H9 (cell line): ENCODE results near the gene SRRT. TPM values are rescaled to one million over a fixed set of nuclear protein-coding genes. Genes with fewer than 3 reads are reported as not detected.

Source experiments
- DNase-seq: peaks from one replicate; pipeline ENCODE4 v3.0.0-alpha.2; 2017
- H2AFZ ChIP-seq: one replicate; pipeline ENCODE4 v1.6.1; 2013; ENCODE audit warnings: mild to moderate bottlenecking, low read length, control low read depth, moderate library complexity
- H2AK5ac ChIP-seq: 2 replicates; pipeline ENCODE4 v1.6.1; 2013; ENCODE audit warnings: low read length, control low read depth, mixed read lengths; ENCODE audit not compliant: insufficient read length
- H2BK120ac ChIP-seq: one replicate; pipeline ENCODE4 v1.6.1; 2013; ENCODE audit warnings: low read depth, mild to moderate bottlenecking, low read length, control low read depth, inconsistent platforms; ENCODE audit not compliant: poor library complexity, severe bottlenecking
- H2BK12ac ChIP-seq: 2 replicates; pipeline ENCODE4 v1.6.1; 2013; ENCODE audit warnings: low read length, control low read depth, mixed read lengths, low read depth; ENCODE audit not compliant: insufficient read length
- H2BK15ac ChIP-seq: 2 replicates; pipeline ENCODE4 v1.6.1; 2013; ENCODE audit warnings: low read depth, low read length, control low read depth
- H2BK20ac ChIP-seq: one replicate; pipeline ENCODE4 v1.6.1; 2013; ENCODE audit warnings: low read depth, mild to moderate bottlenecking, low read length, control low read depth, inconsistent platforms; ENCODE audit not compliant: poor library complexity, severe bottlenecking
- H2BK5ac ChIP-seq: 2 replicates; pipeline ENCODE4 v1.6.1; 2013; ENCODE audit warnings: low read length, control low read depth, mixed read lengths; ENCODE audit not compliant: insufficient read length
- H3K14ac ChIP-seq: 2 replicates; pipeline ENCODE4 v1.6.1; 2013; ENCODE audit warnings: low read length, control low read depth; ENCODE audit not compliant: insufficient read depth
- H3K18ac ChIP-seq: 2 replicates; pipeline ENCODE4 v1.6.1; 2013; ENCODE audit warnings: low read depth, mild to moderate bottlenecking, mixed read lengths, low read length, control low read depth; ENCODE audit not compliant: insufficient read length
- H3K23ac ChIP-seq: 2 replicates; pipeline ENCODE4 v1.6.1; 2013; ENCODE audit warnings: low read length, control low read depth, mixed read lengths, low read depth; ENCODE audit not compliant: insufficient read length
- H3K23me2 ChIP-seq: 2 replicates; pipeline ENCODE4 v1.6.1; 2013; ENCODE audit warnings: low read depth, mild to moderate bottlenecking, mixed read lengths, low read length, control low read depth; ENCODE audit not compliant: insufficient read length, poor library complexity, severe bottlenecking
- H3K27ac ChIP-seq: 2 replicates; pipeline ENCODE4 v1.5.1; 2013; ENCODE audit warnings: low read length, control low read depth, mixed read lengths, low read depth; ENCODE audit not compliant: insufficient read length
- H3K27me3 ChIP-seq: 2 replicates; pipeline ENCODE4 v1.6.1; 2013; ENCODE audit warnings: low read length, control low read depth, inconsistent platforms; ENCODE audit not compliant: insufficient read depth
- H3K4ac ChIP-seq: 2 replicates; pipeline ENCODE4 v1.6.1; 2013; ENCODE audit warnings: low read depth, mild to moderate bottlenecking, control low read depth, inconsistent platforms, low read length, moderate library complexity
- H3K4me1 ChIP-seq: 2 replicates; pipeline ENCODE4 v1.6.1; 2013; ENCODE audit warnings: low read length, control low read depth, inconsistent platforms; ENCODE audit not compliant: insufficient read depth
- H3K4me2 ChIP-seq: 2 replicates; pipeline ENCODE4 v1.6.1; 2013; ENCODE audit warnings: low read length, control low read depth, mixed read lengths; ENCODE audit not compliant: insufficient read length, insufficient read depth
- H3K56ac ChIP-seq: 2 replicates; pipeline ENCODE4 v1.6.1; 2013; ENCODE audit warnings: low read depth, mild to moderate bottlenecking, mixed read lengths, low read length, control low read depth; ENCODE audit not compliant: insufficient read length
- H3K79me1 ChIP-seq: 2 replicates; pipeline ENCODE4 v1.6.1; 2013; ENCODE audit warnings: low read depth, mild to moderate bottlenecking, moderate library complexity, low read length, control low read depth, inconsistent platforms; ENCODE audit not compliant: insufficient read depth, poor library complexity, severe bottlenecking
- H3K79me2 ChIP-seq: 2 replicates; pipeline ENCODE4 v1.6.1; 2013; ENCODE audit warnings: low read length, control low read depth, inconsistent platforms; ENCODE audit not compliant: insufficient read depth
- H3K9ac ChIP-seq: 2 replicates; pipeline ENCODE4 v1.6.1; 2013; ENCODE audit warnings: low read length, control low read depth, mixed read lengths; ENCODE audit not compliant: insufficient read length; ENCODE audit errors: extremely low read depth
- H3K9me3 ChIP-seq: one replicate; pipeline ENCODE4 v1.6.1; 2013; ENCODE audit warnings: low read depth, low read length, inconsistent platforms; ENCODE audit not compliant: control insufficient read depth
- H3T11ph ChIP-seq: one replicate; pipeline ENCODE4 v1.6.1; 2013; ENCODE audit warnings: mild to moderate bottlenecking, low read length, control low read depth, inconsistent platforms
- H4K20me1 ChIP-seq: one replicate; pipeline ENCODE4 v1.6.1; 2013; ENCODE audit not compliant: control insufficient read depth, insufficient read length, insufficient read depth
- H4K5ac ChIP-seq: 2 replicates; pipeline ENCODE4 v1.6.1; 2013; ENCODE audit warnings: low read depth, mild to moderate bottlenecking, mixed read lengths, low read length, control low read depth; ENCODE audit not compliant: insufficient read length
- H4K8ac ChIP-seq: replicated peaks from 2 replicates; pipeline ENCODE4 v1.6.1; 2013; ENCODE audit warnings: low read length, control low read depth, mixed read lengths, low read depth; ENCODE audit not compliant: insufficient read length
- H4K91ac ChIP-seq: 2 replicates; pipeline ENCODE4 v1.6.1; 2013; ENCODE audit warnings: low read depth, mild to moderate bottlenecking, moderate library complexity, mixed read lengths, low read length, control low read depth; ENCODE audit not compliant: insufficient read length
- H3K27ac Mint-ChIP-seq, 3 experiments: 2 replicates in 2 of 3; 3 replicates in 1 of 3; pipeline ENCODE4 v1.8.0; 2020 to 2021; ENCODE audit warnings: mixed read lengths in 3 of 3, mild to moderate bottlenecking in 1 of 3, moderate library complexity in 1 of 3
- H3K27me3 Mint-ChIP-seq: 2 replicates; pipeline ENCODE4 v1.8.0; 2021; ENCODE audit warnings: low read depth, mild to moderate bottlenecking, moderate library complexity, mixed read lengths
- H3K36me3 Mint-ChIP-seq, 3 experiments: 2 replicates in 2 of 3; 3 replicates in 1 of 3; pipeline ENCODE4 v1.8.0; 2020 to 2021; ENCODE audit warnings: low read depth in 3 of 3, mixed read lengths in 3 of 3; ENCODE audit not compliant: insufficient read depth in 1 of 3
- H3K4me1 Mint-ChIP-seq, 2 experiments: 2 replicates each; pipeline ENCODE4 v1.8.0; 2020; ENCODE audit warnings: mixed read lengths in 2 of 2
- H3K4me3 Mint-ChIP-seq, 2 experiments: 2 replicates in 1 of 2; 3 replicates in 1 of 2; pipeline ENCODE4 v1.8.0; 2020 to 2021; ENCODE audit warnings: mild to moderate bottlenecking in 2 of 2, mixed read lengths in 2 of 2, moderate library complexity in 1 of 2
- H3K9me3 Mint-ChIP-seq, 2 experiments: 2 replicates in 1 of 2; 3 replicates in 1 of 2; pipeline ENCODE4 v1.8.0; 2020; ENCODE audit warnings: mild to moderate bottlenecking in 2 of 2, mixed read lengths in 2 of 2, moderate library complexity in 1 of 2
- WGBS: extraction: QIAGEN DNeasy Blood & Tissue Kit; methylation state at CpG from one replicate; pipeline ENCODE4 v1.1.7; 2013; ENCODE audit warnings: missing lambda C conversion rate, low lambda C conversion rate, mixed read lengths; ENCODE audit not compliant: insufficient read length; ENCODE audit errors: extremely low coverage; 5-methylcytosine and 5-hydroxymethylcytosine counted together
- total RNA-seq: library from RNA; stranded (reverse); gene quantifications from 2 replicates; pipeline ENCODE4 v1.2.1, GENCODE V29; 2021
- TF ChIP-seq, protein P1 (sequence below): fragments of 200-600 bp; sonication (generic); conservative IDR thresholded peaks from 3 replicates; pipeline ENCODE4 v1.8.0; 2021; ENCODE audit warnings: antibody characterized with exemption, mild to moderate bottlenecking

The SRRT gene
- total RNA-seq, 1 experiment from 2014 or later, result 373 TPM

DNA sequence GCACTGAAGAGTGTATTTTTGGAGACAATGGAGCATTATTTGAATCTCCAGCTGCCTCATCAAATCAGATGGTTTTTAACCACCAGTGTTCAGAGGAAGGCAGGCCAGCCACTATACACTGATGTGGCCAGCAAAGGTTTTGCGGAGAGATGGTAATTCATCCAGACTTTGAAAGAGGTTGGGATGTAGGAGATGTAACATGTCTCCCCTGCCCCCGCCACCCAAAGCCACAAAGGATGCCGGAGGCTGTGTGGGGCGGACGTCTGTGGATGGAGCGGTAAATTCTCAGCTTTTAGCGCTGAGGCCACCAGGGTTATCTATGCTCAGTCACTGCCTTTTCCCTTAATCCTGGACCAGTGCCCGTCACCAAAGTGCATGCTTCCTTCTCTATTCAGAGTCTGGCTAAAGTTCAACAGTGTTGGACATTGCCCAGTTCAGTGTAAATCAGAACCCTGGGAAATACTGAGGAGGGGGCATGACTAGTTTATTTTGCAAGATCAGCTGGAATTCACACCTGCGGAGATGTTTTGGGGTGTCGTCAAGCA, 11.4 kb upstream of the SRRT start:
- Histone ChIP-seq H3K4ac (no peak overlapping the region), H3K27me3 (no peaks in the 10 kb centered on the region), H3K18ac (no peak overlapping the region), H2AFZ (no peak overlapping the region), H2BK12ac (no peak overlapping the region), H3K9ac (no peak overlapping the region), H3K23me2 (peaks cover 8% of the 10 kb centered on the region), H3K27ac (no peak overlapping the region), H3K23ac (no peak overlapping the region), H4K91ac (no peak overlapping the region), H4K20me1 (no peaks in the 10 kb centered on the region), H3K14ac (no peak overlapping the region), H4K8ac (no peak overlapping the region), H2AK5ac (no peak overlapping the region), H2BK20ac (no peak overlapping the region), H2BK5ac (no peak overlapping the region), H4K5ac (no peak overlapping the region), H3K79me1 (peaks cover 3% of the 10 kb centered on the region), H2BK15ac (no peak overlapping the region), H2BK120ac (no peak overlapping the region), H3K9me3 (no peaks in the 10 kb centered on the region), H3K56ac (no peak overlapping the region), H3T11ph (no peak overlapping the region), H3K4me1 (no peaks in the 10 kb centered on the region; the same call in 1 of the 2 replicates), H3K4me2 (no peak overlapping the region), H3K79me2 (peaks cover 3% of the 10 kb centered on the region; the same call in 1 of the 2 replicates)
- WGBS, result no CpG with 5 or more reads among the region's 10 CpGs
- H3K27ac Mint-ChIP-seq, result no peak overlapping the region
- H3K36me3 Mint-ChIP-seq, result peaks cover 23 to 50% (median 34%) of the 10 kb centered on the region in 3 experiments; a peak in 6 of 7 replicates
- no peak overlapping the region for H3K4me3 Mint-ChIP-seq
- no peaks in the 10 kb centered on the region for H3K27me3 Mint-ChIP-seq
- H3K9me3 Mint-ChIP-seq, result no peaks in the 10 kb centered on the region; a peak in 1 of 5 replicates
- no peak for DNase-seq
- TF ChIP-seq, protein P1, sequence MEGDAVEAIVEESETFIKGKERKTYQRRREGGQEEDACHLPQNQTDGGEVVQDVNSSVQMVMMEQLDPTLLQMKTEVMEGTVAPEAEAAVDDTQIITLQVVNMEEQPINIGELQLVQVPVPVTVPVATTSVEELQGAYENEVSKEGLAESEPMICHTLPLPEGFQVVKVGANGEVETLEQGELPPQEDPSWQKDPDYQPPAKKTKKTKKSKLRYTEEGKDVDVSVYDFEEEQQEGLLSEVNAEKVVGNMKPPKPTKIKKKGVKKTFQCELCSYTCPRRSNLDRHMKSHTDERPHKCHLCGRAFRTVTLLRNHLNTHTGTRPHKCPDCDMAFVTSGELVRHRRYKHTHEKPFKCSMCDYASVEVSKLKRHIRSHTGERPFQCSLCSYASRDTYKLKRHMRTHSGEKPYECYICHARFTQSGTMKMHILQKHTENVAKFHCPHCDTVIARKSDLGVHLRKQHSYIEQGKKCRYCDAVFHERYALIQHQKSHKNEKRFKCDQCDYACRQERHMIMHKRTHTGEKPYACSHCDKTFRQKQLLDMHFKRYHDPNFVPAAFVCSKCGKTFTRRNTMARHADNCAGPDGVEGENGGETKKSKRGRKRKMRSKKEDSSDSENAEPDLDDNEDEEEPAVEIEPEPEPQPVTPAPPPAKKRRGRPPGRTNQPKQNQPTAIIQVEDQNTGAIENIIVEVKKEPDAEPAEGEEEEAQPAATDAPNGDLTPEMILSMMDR, result no peak
- peaks cover 10 to 12% of the 10 kb centered on the region in 2 experiments for H3K4me1 Mint-ChIP-seq
